NCI-H2227 (cell line): ENCODE measurements around the gene GRXCR2.
A peak's percentile ranks its signal among the peaks of the same experiment; 100 is the strongest.
"Not testable (repeated sequence)": the region's sequence is repeated elsewhere in the genome, so short reads cannot be mapped to it uniquely, and the experiment has no call there.

ENCODE experiments used
- DNase-seq: peaks from one replicate; lab custom pipeline; 2025; ENCODE audit not compliant: unreplicated experiment; lab: John Stamatoyannopoulos, UW

Gene GRXCR2

GRCh38 chr5:145838276-145838675 is 34.5 kb downstream of the GRXCR2 start:
- no peak for DNase-seq

GRCh38 chr5:145836241-145836640 is 36.6 kb downstream of the GRXCR2 start:
- not testable (repeated sequence) for DNase-seq

GRCh38 chr5:145835848-145836239 is 37.0 kb downstream of the GRXCR2 start:
- peak; percentile 15 for DNase-seq

GRCh38 chr5:145834917-145835847 is 37.6 kb downstream of the GRXCR2 start, which contains the start of gene PRELID2:
TSS of gene PRELID2 (minus strand) at chr5:145835342. CDS start at chr5:145835251, 91 bp downstream.
- DNase-seq: peak; percentile 86

GRCh38 chr5:145834554-145834916 is 38.3 kb downstream of the GRXCR2 start:
- DNase-seq: no peak

- no peak for DNase-seq
Measured at GRCh38 chr5:145833631-145834200, 39.1 kb downstream of the GRXCR2 start.

- no peak for DNase-seq
Measured at GRCh38 chr5:145830594-145830993, 42.2 kb downstream of the GRXCR2 start.

- no peak for DNase-seq
Measured at GRCh38 chr5:145829708-145830361, 43.0 kb downstream of the GRXCR2 start.

- no peak for DNase-seq
Measured at GRCh38 chr5:145826895-145827674, 45.7 kb downstream of the GRXCR2 start.

- peak; percentile 57 for DNase-seq
Measured at GRCh38 chr5:145825751-145826180, 47.0 kb downstream of the GRXCR2 start.

- DNase-seq: no peak
Measured at GRCh38 chr5:145824040-145824439, 48.8 kb downstream of the GRXCR2 start.

GRCh38 chr5:145818604-145819003 is 54.2 kb downstream of the GRXCR2 start:
- no peak for DNase-seq

- no peak for DNase-seq
Measured at GRCh38 chr5:145812877-145813276, 59.9 kb downstream of the GRXCR2 start.

- peak; percentile 21 for DNase-seq
Measured at GRCh38 chr5:145811834-145812625, 60.8 kb downstream of the GRXCR2 start.
